Measurements from ENCODE around the gene GRID1. TPM values are rescaled to one million over a fixed set of nuclear protein-coding genes. Genes with fewer than 3 reads are reported as not detected.

The GRID1 gene
- total and polyA plus RNA-seq, 8 donors = 0.31 to 8.5 (median 1.0) TPM; not detected in 1

DNA sequence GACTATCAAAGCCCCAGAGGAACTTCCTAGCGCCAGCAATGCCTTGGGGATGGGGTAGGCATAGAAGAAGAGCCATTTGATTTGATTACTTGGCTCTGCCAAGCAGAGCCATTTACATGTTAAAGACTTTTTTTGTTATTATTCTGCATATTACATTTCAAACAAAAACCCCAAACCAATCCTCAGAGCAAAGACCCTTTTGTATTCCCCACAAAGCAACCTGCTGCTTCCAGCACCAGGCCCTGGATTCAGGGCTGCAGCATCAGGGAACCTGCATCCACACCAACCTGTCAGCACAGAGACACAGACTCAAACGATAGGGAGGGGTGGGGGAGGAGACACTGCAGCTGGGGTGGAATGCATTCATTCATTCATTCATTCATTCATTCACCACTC, 73.2 kb downstream of the GRID1 start:
- intact Hi-C loops (cut with DNase I; ENCODE audit: low total_unique reads) = no loop called here

DNA sequence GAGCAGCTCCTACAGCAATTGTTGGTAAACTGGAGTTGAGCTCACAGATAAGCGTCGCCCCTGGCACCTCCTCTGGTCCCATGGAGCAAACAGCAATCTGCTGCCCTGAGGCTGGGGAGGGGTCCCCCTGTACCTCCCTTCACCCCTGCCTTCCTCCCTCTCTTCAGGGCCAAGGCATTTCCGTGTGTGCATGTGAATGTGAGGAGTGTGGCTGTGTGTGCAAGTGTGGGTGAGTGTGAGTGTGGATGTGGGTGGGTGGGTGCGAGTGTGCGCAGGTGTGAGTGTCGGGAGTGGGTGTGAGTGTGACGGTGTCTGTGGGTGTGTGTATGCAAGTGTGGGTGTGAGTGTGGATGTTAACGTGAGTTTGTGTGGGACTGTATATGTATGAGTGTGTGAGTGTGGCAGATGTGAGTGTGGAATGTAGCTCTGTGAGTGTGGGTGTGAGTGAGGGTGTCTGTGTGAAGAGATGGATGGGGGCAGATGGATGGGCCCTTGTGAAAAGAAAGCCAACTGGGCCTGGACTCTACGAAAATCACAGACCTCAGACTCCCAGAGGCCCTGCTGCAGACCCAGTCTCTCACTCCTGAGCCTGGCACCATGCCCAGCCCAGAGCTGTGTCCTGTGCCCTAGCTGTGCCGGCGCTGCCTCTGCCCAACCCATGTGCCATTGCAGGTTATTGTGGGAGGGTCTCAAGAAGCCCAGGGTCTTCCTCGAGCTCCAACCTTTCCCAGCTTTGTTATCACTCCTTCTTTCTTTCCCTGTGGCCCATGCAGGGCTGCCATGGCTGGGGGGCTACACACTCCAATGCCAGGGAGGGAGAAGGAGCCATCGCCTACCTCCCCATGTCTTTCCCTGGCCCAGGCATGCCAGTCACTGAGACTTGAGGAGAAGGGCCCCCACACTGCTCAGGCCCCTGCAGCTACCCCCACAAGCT, 73.9 kb downstream of the GRID1 start:
- Histone ChIP-seq H3K27me3 (no peaks in the 10 kb centered on the region), H3K4me1 (no peaks in the 10 kb centered on the region), H3K36me3 (no peaks in the 10 kb centered on the region), H3K27ac (no peak overlapping the region), H3K4me3 (no peak overlapping the region), H3K9me3 (no peaks in the 10 kb centered on the region)
- peak; percentile 12 to 21 for DNase-seq
- TF ChIP-seq POLR2AphosphoS5 (IDR thresholded peaks at IDR 0.05) = no peak
- TF ChIP-seq EP300 (IDR thresholded peaks at IDR 0.05) = no peak
- TF ChIP-seq, protein P1, sequence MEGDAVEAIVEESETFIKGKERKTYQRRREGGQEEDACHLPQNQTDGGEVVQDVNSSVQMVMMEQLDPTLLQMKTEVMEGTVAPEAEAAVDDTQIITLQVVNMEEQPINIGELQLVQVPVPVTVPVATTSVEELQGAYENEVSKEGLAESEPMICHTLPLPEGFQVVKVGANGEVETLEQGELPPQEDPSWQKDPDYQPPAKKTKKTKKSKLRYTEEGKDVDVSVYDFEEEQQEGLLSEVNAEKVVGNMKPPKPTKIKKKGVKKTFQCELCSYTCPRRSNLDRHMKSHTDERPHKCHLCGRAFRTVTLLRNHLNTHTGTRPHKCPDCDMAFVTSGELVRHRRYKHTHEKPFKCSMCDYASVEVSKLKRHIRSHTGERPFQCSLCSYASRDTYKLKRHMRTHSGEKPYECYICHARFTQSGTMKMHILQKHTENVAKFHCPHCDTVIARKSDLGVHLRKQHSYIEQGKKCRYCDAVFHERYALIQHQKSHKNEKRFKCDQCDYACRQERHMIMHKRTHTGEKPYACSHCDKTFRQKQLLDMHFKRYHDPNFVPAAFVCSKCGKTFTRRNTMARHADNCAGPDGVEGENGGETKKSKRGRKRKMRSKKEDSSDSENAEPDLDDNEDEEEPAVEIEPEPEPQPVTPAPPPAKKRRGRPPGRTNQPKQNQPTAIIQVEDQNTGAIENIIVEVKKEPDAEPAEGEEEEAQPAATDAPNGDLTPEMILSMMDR (IDR thresholded peaks at IDR 0.05) = no peak
- no peak for TF ChIP-seq POLR2A (IDR thresholded peaks at IDR 0.05)
- WGBS, 5 donors = 60 to 72% (median 68%) methylated on average over 12 to 13 of the region's 13 CpGs
- intact Hi-C loops (cut with DNase I; ENCODE audit: low total_unique reads) = no loop called here

More for the DNA sequence above, 73.2 kb downstream of the GRID1 start:
- TF ChIP-seq, protein P1 (IDR thresholded peaks at IDR 0.05) = no peak
- TF ChIP-seq EP300 (IDR thresholded peaks at IDR 0.05) = no peak
- no peak for TF ChIP-seq POLR2AphosphoS5 (IDR thresholded peaks at IDR 0.05)
- TF ChIP-seq POLR2A (IDR thresholded peaks at IDR 0.05) = no peak
- H3K36me3 ChIP-seq = no peaks in the 10 kb centered on the region
- H3K27me3 ChIP-seq = no peaks in the 10 kb centered on the region
- 39 to 57% (median 46%) methylated on average over 2 of the region's 2 CpGs for WGBS, 5 donors
- no peak overlapping the region for H3K27ac ChIP-seq
- no peaks in the 10 kb centered on the region for H3K9me3 ChIP-seq
- H3K4me3 ChIP-seq = no peak overlapping the region
- DNase-seq = peak in 1 of 2 donors; percentile 4
- no peaks in the 10 kb centered on the region for H3K4me1 ChIP-seq

DNA sequence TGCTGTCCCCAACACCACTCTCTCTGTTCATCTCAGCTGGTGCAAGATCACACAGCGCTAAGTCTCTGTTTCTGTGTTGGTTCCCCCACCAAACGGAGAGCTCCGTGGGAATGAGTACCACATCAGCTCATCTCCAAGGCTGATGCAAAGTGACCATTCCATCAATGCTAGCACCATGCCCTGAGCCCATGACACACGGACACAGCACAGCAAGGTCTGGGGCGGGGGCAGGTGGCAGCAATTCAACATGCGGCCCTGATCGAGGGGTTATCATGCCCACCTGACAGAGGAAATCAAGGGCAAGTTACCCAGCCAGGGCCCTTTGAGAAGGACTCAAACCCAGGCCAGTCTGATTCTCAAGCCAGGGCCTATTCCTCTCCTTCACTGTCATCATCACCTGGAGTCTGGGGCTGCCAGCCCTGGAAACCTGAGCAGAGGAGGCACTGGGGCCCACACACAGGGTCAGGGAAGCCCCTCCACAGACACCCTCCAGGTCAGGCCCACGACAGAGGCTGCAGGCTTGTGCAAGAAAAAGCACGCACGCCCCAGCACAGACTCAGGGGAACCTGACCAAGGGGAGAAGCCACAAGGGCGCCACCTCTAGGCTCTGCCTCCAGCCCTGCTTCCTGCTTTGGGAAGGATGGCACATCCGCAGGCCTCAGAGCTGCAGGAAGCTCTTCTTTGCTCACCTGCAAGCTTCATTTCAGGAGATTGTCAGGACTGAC, 74.8 kb downstream of the GRID1 start:
- no peaks in the 10 kb centered on the region for H3K36me3 ChIP-seq
- no peak for TF ChIP-seq POLR2A (IDR thresholded peaks at IDR 0.05)
- TF ChIP-seq, protein P1 (IDR thresholded peaks at IDR 0.05) = no peak
- TF ChIP-seq EP300 (IDR thresholded peaks at IDR 0.05) = no peak
- no peak for TF ChIP-seq POLR2AphosphoS5 (IDR thresholded peaks at IDR 0.05)
- peak in 1 of 2 donors; percentile 17 for DNase-seq
- no peak overlapping the region for H3K27ac ChIP-seq
- no peak overlapping the region for H3K4me3 ChIP-seq
- intact Hi-C loops (cut with DNase I; ENCODE audit: low total_unique reads) = no loop called here
- H3K4me1 ChIP-seq = no peaks in the 10 kb centered on the region
- no peaks in the 10 kb centered on the region for H3K27me3 ChIP-seq
- 62 to 74% (median 67%) methylated on average over 4 to 12 of the region's 12 CpGs for WGBS, 5 donors
- H3K9me3 ChIP-seq = no peaks in the 10 kb centered on the region

DNA sequence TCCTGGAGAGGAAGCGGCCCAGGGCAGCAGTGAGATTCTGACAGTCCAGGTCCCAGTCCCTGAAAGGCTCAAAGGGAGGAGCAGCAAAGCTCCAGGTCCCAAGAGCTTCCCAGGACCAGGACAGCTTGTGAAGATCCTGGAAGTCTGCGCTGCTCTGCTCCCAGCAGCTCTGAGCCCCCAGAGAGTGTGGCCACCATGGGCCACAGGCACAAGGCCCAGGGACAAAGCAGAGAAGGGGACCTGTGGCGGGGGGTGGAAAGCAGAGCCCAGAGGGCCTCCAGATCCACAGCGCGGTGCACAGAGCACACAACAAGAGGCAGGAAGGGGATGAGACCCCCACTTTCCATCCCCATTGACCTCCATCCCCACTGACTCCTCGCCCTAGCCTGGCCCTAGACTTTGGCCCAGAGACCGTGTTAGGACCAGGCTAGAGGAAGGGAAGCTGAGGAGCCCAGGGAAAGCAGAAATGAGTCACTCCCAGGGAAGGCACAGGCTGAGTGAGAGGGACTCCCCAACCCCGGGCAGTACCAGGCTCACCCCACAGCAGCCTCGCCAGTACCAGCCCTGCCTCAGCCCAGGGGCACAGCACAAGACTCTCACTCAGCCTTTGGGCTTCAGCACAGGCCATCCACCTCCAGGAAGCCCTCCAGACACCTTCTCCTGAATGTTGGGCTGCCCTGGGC, 75.5 kb downstream of the GRID1 start:
- peak in 1 of 2 donors; percentile 21 for DNase-seq
- TF ChIP-seq POLR2AphosphoS5 (IDR thresholded peaks at IDR 0.05) (no peak), POLR2A (IDR thresholded peaks at IDR 0.05) (no peak), EP300 (IDR thresholded peaks at IDR 0.05) (no peak)
- TF ChIP-seq, protein P1 (IDR thresholded peaks at IDR 0.05) = no peak
- intact Hi-C loops (cut with DNase I; ENCODE audit: low total_unique reads) = no loop called here
- H3K4me3 ChIP-seq = no peak overlapping the region
- H3K27ac ChIP-seq = no peak overlapping the region
- no peaks in the 10 kb centered on the region for H3K36me3 ChIP-seq
- no peaks in the 10 kb centered on the region for H3K4me1 ChIP-seq
- 66 to 83% (median 69%) methylated on average over 8 to 9 of the region's 9 CpGs for WGBS, 5 donors
- H3K27me3 ChIP-seq = no peaks in the 10 kb centered on the region
- no peaks in the 10 kb centered on the region for H3K9me3 ChIP-seq
